ENCODE results near the gene CHST7.

Gene CHST7

DNA sequence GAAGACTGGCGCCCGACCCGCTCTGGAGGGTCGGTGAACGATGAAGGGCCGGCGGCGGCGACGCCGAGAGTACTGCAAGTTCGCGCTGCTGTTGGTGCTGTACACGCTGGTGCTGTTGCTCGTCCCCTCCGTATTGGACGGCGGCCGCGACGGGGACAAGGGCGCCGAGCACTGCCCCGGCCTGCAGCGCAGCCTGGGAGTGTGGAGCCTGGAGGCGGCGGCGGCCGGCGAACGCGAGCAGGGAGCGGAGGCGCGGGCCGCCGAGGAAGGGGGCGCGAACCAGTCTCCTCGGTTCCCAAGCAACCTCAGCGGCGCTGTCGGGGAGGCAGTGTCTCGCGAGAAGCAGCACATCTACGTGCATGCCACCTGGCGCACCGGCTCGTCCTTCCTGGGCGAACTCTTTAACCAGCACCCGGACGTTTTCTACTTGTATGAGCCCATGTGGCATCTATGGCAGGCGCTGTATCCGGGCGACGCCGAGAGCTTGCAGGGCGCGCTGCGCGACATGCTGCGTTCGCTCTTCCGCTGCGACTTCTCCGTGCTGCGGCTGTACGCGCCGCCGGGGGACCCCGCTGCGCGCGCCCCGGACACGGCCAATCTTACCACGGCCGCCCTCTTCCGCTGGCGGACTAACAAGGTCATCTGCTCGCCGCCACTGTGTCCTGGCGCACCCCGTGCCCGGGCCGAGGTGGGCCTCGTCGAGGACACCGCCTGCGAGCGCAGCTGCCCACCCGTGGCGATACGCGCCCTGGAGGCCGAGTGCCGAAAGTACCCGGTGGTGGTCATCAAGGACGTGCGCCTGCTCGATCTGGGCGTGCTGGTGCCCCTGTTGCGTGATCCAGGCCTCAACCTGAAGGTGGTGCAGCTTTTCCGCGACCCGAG, 568 bp downstream of the CHST7 start:
- peak; percentile 65 for DNase-seq (ENCODE audit: low spot score)

GRCh38 chrX:46574774-46575381, 1.3 kb downstream of the CHST7 start:
- peak; percentile 51 for DNase-seq (ENCODE audit: low spot score)

GRCh38 chrX:46575586-46575985, 2.0 kb downstream of the CHST7 start:
- DNase-seq (ENCODE audit: low spot score): no peak

- no peak for DNase-seq (ENCODE audit: low spot score)
Observed at GRCh38 chrX:46575991-46576392, 2.4 kb downstream of the CHST7 start.

- DNase-seq (ENCODE audit: low spot score): no peak
Observed at GRCh38 chrX:46576458-46576857, 2.9 kb downstream of the CHST7 start.

DNA sequence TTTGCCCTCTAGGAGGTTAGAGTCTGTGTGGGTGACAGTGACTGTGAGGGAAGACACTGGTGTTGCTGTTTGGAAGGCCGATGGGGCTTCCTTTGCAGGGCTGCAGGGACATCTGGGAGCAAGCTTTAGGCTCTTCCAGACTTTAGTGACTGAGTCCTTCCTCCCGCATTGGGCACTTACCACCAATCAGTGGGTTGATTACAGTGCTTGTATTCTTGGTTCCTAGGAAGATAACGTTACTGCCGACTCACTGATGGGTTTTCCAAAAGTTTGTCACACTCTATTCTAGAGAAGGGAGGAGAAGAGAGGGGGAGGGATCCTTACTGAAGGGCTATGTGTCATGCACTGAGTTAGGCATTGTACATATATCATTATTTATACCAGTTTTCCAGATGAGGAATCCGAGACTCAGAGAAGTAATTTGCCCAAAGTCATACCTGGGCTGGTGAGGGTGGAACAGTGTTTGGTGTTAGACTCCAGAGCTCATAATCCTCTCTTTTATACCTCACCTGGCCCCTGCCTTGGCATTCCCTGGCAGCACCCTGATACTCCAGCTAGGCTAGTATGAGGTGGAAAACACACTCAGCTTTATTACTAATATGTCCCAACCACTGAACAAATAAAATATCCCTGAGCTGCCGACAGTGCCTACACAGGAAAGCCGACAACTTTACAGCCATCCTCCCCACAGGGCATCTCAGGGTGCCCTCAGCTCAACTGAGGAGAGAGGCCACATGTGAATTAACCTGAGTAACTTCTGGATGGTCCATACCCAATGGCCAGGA, 3.8 kb downstream of the CHST7 start:
- DNase-seq (ENCODE audit: low spot score): no peak

DNA sequence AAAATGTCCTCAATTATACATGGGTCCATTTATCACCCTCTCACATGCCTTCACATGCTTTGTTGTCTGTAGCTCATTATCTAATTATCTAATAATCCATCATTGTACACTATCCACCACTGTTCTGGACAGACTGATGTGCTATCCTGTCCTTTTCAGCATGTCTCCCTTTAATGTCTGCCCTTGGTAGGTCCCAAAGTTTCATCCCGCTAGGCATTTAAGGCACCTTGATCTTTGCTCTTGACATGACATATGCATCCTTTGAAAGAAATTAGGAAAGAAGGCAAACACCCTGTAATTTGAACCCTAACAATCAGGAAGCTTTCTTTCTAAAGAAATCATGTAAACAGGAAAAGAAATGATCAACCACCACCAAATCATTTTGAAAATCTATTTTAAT, 5.7 kb downstream of the CHST7 start:
- DNase-seq (ENCODE audit: low spot score): no peak

DNA sequence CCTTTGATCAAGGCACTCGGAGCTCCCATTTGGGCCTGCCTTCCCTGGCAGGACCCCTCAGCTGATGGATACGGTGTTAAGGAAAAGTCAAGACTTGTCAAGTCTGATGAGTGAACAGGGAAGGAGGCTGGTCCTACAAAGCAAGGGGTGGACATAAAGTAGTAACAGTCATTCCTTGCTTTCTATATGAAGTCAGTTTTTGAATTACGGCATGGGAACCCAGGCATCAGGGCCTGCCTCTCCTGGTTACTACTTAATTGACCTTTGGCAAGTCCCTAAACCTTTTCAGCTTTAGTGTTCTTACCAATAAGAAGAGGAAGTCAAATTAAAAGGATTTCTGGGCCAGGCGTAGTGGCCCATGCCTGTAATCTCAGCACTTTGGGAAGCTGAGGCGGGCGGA, 7.0 kb downstream of the CHST7 start:
- DNase-seq (ENCODE audit: low spot score): no peak

- DNase-seq (ENCODE audit: low spot score): no peak
Observed at GRCh38 chrX:46582325-46582724, 8.8 kb downstream of the CHST7 start.

- DNase-seq (ENCODE audit: low spot score): no peak
Observed at GRCh38 chrX:46582966-46583365, 9.4 kb downstream of the CHST7 start.

DNA sequence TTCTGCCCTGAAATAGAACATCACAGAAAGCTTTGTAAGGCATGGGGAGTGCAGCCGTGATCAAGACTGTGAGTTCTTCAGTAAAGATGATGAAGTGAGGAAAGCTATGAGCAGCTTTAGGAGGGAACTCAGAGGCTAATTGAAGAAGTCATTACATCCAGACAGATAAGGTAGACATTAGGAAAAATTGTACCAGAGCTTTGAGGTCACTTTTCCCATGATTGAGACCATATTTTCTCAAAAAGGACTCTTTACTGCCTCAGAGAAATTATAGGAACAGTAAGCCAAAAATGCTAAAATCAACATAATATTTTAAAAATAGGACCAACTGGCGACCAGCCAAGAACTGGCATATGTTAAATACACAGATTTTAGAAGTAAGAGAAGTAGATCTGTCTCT, 11.2 kb downstream of the CHST7 start:
- DNase-seq (ENCODE audit: low spot score): no peak

- DNase-seq (ENCODE audit: low spot score): no peak
Observed at GRCh38 chrX:46587158-46587557, 13.6 kb downstream of the CHST7 start.

DNA sequence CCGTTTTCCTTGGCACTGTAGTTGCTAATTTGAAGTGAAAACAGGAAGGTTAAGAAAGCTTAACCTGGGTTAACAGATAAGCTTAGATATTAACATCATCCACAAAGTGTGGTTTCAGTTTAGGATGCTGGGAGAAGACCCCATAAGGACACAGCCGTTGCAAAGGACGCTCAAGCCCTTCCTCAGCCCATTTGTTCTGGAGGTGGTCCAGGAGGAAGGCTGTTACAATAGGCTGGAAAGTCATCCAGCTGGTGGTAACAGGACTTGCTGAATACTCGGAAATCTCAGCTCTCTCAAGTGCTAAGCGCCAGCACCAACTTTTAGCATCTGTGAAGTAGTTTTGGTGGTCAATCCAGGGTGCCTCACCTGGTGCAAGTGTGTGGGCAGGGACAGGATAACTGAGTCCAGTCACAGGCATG, 14.2 kb downstream of the CHST7 start:
- no peak for DNase-seq (ENCODE audit: low spot score)

DNA sequence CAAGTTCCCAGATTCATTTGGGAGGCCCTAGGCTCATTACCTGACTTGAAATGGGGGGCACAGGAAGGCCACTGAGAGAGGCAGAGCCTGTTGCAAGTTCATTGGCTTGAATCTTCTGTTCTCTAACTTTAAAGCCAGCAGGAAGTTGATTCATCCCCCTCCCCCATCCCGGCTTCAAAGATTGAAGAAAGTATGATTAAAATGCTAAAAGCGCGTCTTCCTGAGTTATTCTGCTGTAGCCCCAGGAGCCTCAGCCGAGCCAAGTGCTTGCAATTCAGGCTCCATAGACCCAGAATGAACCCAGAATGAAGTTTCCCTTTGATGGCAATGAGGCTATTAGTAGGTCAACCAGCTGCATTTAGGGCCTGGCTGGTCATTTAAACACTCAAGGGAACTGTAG, 14.7 kb downstream of the CHST7 start:
- no peak for DNase-seq (ENCODE audit: low spot score)

DNA sequence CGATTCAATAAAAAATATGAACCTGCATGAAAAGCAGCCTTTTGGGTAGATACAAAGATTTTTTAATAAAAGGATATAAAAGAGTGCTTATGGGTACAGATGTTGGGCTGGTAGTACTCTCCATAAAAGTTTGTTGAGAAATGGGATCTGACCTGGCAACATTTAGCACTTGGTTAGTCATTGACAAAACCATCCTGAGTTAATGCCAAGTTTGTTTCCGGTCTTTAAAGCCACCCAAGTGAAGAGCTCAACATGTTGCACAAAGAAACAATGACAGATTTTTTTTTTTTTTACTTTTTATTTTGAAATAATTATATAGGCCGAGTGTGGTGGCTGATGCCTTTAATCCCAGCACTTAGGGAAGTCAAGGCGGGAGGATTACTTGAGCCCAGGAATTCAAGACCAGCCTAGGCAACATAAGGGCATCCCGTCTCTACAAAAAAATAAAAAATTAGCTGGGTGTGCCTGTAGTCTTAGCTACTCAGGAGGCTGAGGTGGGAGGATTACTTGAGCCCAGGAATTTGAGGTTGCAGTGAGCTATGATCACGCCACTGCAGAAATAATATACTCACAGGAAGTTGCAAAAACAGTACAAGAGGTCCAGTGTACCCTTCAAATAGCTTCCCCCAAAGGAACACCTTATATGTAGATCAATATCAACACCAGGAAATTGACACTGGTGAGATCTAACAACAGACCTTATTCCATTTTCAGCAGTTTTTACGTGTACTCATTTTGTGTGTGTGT, 16.6 kb downstream of the CHST7 start:
- DNase-seq (ENCODE audit: low spot score): no peak

DNA sequence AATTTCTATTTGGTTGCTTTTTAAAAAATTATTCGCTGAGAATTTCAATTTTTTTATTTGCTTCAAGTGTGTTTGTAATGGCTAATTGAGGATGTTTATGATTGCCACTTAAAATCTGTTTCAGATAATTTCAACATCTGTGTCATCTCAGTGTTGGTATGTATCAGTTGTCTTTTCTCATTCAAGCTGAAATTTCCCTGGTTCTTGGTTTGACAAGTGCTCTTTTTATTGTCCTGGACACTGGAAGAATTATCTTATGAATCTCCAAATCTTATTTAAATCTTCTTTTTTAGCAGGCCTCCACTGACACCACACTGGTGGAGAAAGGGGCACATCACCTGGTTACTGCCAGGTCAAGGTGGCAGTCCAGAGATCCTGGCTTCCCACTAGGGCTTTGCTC, 21.5 kb downstream of the CHST7 start:
- no peak for DNase-seq (ENCODE audit: low spot score)

DNA sequence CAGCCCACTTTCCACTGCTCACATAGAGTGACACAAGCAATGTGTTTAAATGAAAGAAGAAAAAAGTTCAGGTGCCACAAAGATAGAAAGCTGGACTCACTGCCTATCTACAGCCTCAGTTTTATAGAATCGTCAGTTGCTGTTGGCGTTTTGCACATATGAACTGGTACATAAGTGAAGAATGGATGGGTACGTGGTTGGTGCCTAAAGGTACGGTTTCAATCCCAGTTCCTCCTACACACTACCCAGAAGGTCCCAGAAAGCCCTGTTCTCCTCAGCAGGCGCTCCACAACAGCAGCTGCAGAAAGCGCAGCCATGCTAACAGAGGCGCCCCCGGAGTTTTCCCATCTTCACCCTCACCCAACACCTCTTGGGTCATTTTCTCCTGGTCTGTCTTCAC, 23.6 kb downstream of the CHST7 start:
- DNase-seq (ENCODE audit: low spot score): no peak

DNA sequence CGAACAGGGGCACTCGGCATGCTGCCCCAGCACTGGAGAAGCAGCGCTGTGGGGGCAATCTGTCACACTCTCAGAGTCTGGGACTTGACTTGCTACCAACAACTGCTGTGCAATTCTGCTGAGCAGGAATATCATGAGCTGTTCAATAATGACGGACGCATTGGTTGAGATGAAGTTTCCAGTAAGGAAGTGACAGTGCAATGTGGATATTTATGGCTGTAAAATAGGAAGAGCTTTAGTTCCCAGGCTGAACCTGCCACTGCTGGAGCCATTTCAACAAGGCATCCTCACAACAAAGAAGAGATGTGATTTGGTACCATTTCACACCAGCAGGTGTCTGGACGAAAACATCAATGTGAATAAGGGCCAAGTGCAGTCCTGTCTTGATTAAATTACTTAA, 24.2 kb downstream of the CHST7 start:
- no peak for DNase-seq (ENCODE audit: low spot score)

DNA sequence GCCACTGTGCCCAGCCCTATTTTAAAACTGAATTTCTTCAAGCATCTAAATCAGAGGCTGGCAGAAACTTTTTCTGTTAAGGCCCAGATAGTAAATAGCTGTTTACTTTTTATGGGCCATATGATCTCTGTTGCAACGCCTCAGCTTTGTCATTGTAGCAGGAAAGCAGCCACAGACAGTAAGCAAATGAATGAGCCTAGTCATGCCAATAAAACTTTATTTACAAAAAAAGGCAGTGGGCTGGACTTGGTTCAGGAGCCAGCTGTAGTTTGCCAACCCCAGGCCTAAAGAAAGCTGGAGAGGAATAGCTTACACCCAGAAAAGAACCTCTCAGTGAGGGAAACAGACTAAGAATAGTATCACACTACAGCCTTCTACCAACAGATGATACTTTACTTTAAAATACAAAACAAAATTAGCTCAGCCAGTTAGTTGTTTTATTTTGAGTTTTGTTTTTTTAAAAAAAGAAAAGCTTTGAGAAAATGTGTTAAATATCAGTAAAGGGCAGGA, 25.5 kb downstream of the CHST7 start:
- DNase-seq (ENCODE audit: low spot score): no peak

- no peak for DNase-seq (ENCODE audit: low spot score)
Observed at GRCh38 chrX:46601283-46601682, 27.7 kb downstream of the CHST7 start.

DNA sequence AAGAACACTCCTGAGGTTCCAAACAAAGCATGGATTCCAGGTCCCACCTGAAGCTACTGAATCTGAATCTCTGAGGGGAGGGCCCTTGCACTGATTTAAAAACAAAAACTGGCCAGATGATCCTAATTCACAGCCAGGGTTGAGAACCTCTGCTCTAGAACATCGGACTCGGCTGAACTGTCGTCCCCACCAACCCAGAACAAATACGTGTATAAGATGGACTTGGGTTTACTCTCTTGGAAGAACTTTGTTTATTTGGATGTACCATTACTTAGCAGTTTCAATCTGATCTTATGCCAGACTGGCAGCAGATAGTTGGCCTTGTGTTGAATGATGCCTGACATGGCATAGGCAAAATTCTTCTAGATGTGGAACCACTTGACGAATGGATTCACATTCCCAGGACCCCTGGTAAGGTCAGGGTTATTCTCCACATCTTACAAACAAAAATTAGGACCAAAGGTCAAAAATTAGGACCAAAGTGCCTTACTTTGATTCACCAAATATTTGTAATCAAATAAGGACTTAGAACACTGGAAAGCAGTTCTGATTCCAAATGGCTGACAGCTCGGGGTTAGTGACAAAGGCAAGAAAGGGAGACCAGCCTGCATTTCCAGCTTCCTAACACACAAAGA, 29.0 kb downstream of the CHST7 start:
- DNase-seq (ENCODE audit: low spot score): no peak

- no peak for DNase-seq (ENCODE audit: low spot score)
Observed at GRCh38 chrX:46607916-46608315, 34.4 kb downstream of the CHST7 start.
